Sciatic nerve (tissue), 2 donors: ENCODE results near the gene ALOX15. TPM values are rescaled to one million over a fixed set of nuclear protein-coding genes. Genes with fewer than 3 reads are reported as not detected.
"Not testable (repeated sequence)": the region's sequence is repeated elsewhere in the genome, so short reads cannot be mapped to it uniquely, and the experiment has no call there.

ENCODE experiments used
- ATAC-seq: fragments of 200-7000 bp; cut with Tn5 transposase; one replicate; pipeline ENCODE4 v1.9.1; 2020; ENCODE audit warnings: mild to moderate bottlenecking, moderate library complexity
- DNase-seq: peaks from one replicate; pipeline ENCODE4 v3.0.0-alpha.2; 2020; ENCODE audit warnings: low spot score
- intact Hi-C: fragments of 100-400 bp; cut with DNase I; formaldehyde crosslinking; loops from one replicate; pipeline ENCODE4 v1.14.2; 2022
- total RNA-seq: library from RNA; stranded (reverse); fragmentation: NEBNext Ultra II Directional; extraction: Animal tissue kit (Norgen Biotek cat#: 25700); gene quantifications from one replicate; pipeline ENCODE4 v1.2.1, GENCODE V29; 2021
- donor health status: DM: no; HTN: no; CAD: no.
- donor health status: DM: no; HTN: no; CAD: no.

The ALOX15 gene
- total RNA-seq, 1 donor from 2014 or later = 0.45 TPM

GRCh38 chr17:4598776-4599504 is 42.5 kb downstream of the ALOX15 start:
- intact Hi-C loops = no loop called here
- DNase-seq (no peak), ATAC-seq (peak; percentile 79)

DNA sequence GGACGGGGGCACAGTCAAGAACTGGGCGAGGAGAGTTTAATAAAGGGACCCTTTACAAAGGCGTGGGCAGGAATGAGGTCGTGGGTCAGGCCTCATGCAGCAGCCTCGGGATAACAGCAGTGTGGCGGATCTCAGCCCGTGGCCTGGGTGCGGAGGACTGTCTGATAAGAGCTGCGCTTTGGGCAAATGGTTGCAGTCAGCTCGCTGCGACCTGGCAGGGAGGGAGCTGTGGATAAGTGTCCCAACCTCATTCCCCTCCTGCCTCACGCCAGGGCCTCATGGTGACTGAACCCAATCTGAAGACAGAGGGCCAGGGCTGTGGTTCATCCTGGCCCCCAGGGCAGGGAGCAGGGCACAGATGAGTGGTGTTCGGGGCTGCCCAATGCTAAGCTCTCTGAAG is 43.5 kb downstream of the ALOX15 start:
- DNase-seq (no peak), ATAC-seq (no peak)
- intact Hi-C loops = no loop called here

DNA sequence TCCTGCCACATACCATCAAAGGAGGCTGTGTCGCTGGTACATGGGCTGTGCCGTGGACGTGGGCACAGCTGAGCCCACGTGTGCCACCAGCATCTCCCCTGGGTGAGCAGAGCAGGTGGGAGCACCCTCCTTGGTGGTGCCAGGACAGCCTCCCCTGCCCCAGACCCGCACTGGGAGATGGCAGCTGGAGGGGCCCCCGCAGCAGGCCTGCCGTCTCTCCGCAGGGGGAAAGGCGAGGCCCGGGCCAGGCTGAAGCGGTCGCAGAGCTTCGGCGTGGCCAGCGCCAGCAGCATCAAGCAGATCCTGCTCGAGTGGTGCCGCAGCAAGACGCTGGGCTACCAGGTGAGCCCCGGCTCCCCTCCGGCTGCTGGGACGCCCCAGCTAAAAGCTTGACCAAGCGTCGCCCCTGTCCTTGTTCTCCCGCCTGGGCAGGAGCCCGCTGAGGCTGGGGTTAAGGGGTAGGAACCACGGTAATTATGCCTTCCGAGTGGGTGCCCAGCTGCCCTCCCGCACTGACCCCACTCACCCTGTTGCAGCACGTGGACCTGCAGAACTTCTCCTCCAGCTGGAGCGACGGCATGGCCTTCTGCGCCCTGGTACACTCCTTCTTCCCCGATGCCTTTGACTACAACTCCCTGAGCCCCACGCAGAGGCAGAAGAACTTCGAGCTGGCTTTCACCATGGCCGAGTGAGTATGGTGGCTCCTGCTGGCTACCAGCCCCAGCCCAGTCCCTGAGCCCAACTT is 44.7 kb downstream of the ALOX15 start:
- intact Hi-C loops = no loop called here
- DNase-seq = no peak
- no peak for ATAC-seq

DNA sequence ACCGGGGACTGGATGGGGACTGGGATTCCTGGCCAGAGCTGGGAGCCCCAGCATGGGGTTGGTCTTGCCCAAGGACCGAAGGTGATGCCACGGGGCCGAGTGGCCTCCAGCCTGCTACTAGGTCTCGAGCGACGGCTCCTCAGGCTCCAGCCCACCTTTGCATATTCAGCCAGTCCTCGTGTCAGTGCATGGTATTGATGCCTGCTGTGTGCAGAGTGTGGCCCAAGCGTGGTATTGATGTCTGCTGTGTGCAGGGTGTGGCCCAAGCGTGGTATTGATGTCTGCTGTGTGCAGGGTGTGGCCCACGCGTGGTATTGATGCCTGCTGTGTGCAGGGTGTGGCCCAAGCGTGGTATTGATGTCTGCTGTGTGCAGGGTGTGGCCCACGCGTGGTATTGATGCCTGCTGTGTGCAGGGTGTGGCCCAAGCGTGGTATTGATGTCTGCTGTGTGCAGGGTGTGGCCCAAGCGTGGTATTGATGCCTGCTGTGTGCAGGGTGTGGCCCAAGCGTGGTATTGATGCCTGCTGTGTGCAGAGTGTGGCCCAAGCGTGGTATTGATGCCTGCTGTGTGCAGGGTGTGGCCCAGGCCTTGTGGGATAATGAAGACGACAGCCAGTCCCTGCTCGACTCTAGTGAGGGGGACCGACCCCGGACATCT is 45.7 kb downstream of the ALOX15 start:
- intact Hi-C loops, ATAC-seq, DNase-seq: not testable (repeated sequence)

- DNase-seq = no peak
- ATAC-seq = no peak
- intact Hi-C loops = no loop called here
Measured at GRCh38 chr17:4594931-4595684, 46.4 kb downstream of the ALOX15 start.

DNA sequence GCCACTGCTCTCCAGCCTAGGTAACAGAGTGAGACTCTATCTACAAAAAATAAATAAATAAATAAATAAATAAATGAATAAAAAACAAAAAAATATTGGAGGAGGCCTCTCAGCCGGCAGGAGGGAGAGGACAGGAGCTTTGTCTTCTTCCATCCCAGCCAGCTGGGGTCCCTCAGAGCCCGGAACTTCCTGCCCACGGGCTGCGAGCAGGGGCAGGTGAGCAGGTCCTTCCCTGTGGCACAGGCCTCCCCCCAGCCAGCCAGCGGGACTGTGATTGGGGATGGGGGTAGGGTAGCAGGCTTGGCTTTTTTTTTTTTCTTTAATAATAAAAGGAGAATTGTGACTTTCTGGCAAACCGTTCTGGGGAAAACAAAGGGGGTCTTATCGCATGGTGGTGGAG is 47.1 kb downstream of the ALOX15 start:
- ATAC-seq = no peak
- no peak for DNase-seq
- intact Hi-C loops = no loop called here

GRCh38 chr17:4593021-4593421 is 48.5 kb downstream of the ALOX15 start:
- no peak for ATAC-seq
- intact Hi-C loops = no loop called here
- no peak for DNase-seq

DNA sequence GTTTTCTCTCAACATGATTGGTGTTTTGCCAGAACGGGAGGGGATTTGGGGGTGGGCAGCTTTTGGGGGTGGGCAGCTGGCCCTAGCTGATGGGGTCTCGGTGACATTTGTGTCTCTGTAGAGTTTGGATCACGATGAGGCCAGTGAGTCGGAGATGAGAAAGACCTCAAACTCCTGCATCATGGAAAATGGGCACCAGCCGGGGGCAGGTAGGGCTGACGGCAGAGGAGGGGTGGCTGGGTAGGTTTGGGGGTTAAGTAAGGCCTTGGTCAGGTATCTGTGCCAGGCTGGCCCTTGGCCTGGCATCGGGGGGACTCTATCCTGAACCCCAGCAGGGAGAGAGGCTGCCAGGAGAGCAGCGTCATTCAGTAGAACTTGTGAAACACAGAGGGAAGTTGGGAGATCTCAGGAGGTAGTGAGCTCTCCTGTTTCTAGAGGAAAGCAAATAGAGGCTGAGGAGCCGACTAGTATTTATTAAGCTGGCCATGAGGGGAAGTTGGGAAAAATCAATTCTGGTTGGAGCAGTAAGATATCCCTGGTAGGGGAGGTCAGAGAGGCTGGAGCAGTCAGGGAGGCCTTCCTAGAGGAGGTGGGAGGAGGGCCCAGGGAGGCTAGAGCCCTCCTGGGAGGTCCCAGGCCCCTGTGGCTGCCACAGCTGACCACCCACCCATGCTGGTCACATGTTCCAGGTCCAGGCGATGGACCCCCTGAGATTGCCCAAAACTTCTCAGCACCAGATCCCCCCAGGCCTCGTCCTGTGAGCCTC is 49.1 kb downstream of the ALOX15 start:
- intact Hi-C loops = no loop called here
- no peak for ATAC-seq
- no peak for DNase-seq

GRCh38 chr17:4591529-4591928 is 49.9 kb downstream of the ALOX15 start:
- ATAC-seq (no peak), DNase-seq (no peak)
- intact Hi-C loops = no loop called here

GRCh38 chr17:4590981-4591453 is 50.5 kb downstream of the ALOX15 start:
- intact Hi-C loops = no loop called here
- DNase-seq = no peak
- no peak for ATAC-seq

GRCh38 chr17:4590042-4590441 is 51.4 kb downstream of the ALOX15 start:
- intact Hi-C loops, ATAC-seq, DNase-seq: not testable (repeated sequence)

DNA sequence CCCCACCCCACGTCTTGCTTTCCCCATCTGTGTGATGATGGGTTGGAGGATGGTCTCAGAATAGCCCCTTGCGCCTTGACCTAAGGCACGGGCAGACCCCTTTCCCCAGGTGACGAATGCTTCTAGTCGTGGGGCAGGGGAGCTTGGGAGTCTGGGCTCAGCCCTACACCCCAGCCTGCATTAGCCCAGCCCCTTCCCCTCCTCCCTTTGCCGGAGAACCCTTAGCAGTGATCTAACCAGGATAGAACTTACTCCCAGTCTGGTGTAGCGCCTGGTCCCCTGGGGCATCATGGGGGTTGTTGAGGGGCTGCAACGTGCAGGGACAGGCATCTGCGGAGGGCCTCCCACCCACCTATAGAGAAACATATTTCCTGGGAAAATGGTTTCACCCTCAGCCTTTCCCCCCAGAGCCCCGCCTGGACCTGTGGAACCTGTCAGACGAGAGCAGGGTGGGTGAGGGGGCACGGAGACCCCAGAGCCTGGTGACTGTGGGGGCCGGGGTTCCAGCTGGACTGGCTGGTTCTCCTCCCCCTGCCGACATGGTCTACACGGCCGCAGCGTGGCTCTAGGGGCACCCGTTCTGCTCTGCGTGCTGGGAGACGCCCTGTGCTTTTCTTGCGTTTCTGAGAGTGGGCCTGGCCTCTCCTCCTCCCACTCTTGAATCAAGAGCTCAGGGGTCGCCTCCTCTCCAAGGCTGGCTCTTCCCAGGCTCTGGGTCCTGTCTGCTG is 52.4 kb downstream of the ALOX15 start:
- no peak for ATAC-seq
- intact Hi-C loops = no loop called here
- no peak for DNase-seq

DNA sequence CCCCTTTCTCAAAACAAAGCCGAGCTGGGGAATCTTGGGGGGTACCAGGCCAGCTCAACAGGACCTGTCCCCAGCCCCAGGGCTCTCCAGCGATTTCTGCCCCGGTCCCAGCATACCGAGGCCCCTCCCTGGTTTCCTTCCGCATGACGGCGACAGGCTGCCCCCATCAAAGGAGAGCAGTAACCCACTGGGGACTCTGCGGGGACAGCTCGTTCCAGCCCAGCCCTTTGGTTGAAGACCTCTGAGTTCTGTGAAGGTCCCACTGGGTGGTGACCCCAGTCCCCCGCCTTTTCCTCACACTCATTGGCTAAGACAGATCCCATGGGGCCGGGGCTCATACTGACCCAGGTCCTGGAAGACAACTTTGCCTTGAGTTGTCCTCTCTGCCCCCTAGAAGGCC is 53.1 kb downstream of the ALOX15 start:
- ATAC-seq = no peak
- no peak for DNase-seq
- intact Hi-C loops = no loop called here

DNA sequence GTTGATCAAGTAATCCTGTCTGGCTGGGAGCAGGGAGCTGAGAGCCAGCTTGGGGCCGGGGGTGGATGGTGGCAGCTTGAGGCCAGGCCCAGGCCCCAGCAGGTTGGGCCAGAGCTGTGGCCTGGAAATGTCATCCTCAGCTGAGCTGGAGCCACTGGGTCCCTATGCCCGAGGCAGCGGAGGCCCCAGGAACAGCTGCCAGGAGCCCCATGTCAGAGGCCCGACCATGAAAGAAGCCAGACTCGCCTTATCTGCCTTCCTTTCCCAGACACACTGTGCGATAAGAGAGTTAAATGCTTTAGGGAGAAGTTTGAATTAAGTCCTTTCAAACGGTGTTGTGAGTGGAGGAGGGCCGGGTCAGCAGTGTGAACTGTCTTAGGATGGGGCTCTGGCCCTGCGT is 53.7 kb downstream of the ALOX15 start:
- no peak for ATAC-seq
- intact Hi-C loops = no loop called here

DNA sequence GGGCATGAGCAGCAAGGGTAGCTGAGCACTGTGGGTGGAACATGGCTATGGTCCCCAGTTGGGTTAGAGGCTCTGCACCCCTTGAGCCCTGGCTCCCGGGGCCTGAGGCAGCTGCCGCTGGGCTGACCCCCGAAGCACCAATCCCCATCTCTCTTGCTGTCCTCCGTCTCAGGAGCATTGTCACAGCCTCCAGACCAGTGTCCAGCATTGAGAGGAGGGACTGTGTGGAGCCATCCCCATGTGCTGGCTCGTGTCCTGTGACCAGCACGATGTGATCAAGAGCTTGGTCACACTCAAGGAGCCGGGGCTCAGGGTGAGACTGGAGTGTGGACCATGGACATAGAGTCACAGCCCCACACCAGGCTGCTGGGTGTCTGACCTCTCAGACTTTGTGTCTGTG is 54.3 kb downstream of the ALOX15 start:
- DNase-seq (no peak), ATAC-seq (no peak)
- intact Hi-C loops = no loop called here

More for the DNA sequence above, 53.7 kb downstream of the ALOX15 start:
- no peak for DNase-seq

- DNase-seq (no peak), ATAC-seq (no peak)
- intact Hi-C loops = no loop called here
Measured at GRCh38 chr17:4586043-4586442, 55.4 kb downstream of the ALOX15 start.

GRCh38 chr17:4585638-4585994 is 55.9 kb downstream of the ALOX15 start:
- intact Hi-C loops = no loop called here
- ATAC-seq (no peak), DNase-seq (no peak)
